ENCODE measurements around the gene CD300A.

GRCh38 chr17:74461611-74462010, 4.8 kb upstream of the CD300A start:
- TF ChIP-seq MAX (IDR thresholded peaks at IDR 0.05) (no peak), YY1 (IDR thresholded peaks at IDR 0.05; ENCODE audit: low read depth) (no peak), CREB1 (IDR thresholded peaks at IDR 0.05; ENCODE audit: low read depth) (no peak), TAF1 (IDR thresholded peaks at IDR 0.05; ENCODE audit: low read depth) (no peak), NFIC (IDR thresholded peaks at IDR 0.05) (no peak)
